Upper lobe of left lung (tissue), 4 donors: ENCODE results near the gene WNK2.

Experiments
- CTCF ChIP-seq, 6 experiments: fragments of 450-650 bp in 4 of 6; fragments of 200-600 bp in 2 of 6; sonication (generic) in 2 of 6; IDR thresholded peaks; one replicate each; pipeline ENCODE4 v1.5.1; 2016 to 2019; ENCODE audit warnings: antibody characterized with exemption in 6 of 6
- POLR2A ChIP-seq, 4 donors: fragments of 450-650 bp; IDR thresholded peaks; one replicate each; pipeline ENCODE4 v1.5.1; 2016 to 2017; ENCODE audit warnings: antibody characterized with exemption in 4 of 4, mild to moderate bottlenecking in 2 of 4
- POLR2AphosphoS5 ChIP-seq, 2 donors: sonication (generic); formaldehyde crosslinking; IDR thresholded peaks; one replicate each; pipeline ENCODE4 v1.5.1; 2017; ENCODE audit warnings: antibody characterized with exemption in 2 of 2

GRCh38 chr9:93308676-93309075, 124.7 kb downstream of the WNK2 start:
- no peak for TF ChIP-seq CTCF (IDR thresholded peaks at IDR 0.05)
- TF ChIP-seq POLR2AphosphoS5 (IDR thresholded peaks at IDR 0.05), result no peak
- no peak for TF ChIP-seq POLR2A (IDR thresholded peaks at IDR 0.05)
